ENCODE data around the gene FAM120B. TPM values are rescaled to one million over a fixed set of nuclear protein-coding genes. Genes with fewer than 3 reads are reported as not detected.

Gene FAM120B
- total RNA-seq, 1 donor = 14.8 TPM

- DNase-seq (ENCODE audit: low read depth in 2 of 3, low spot score in 2 of 3) = no peak
These were observed 129.2 kb downstream of the FAM120B start for GRCh38 chr6:170435766-170436165.

- DNase-seq (ENCODE audit: low read depth in 2 of 3, low spot score in 2 of 3) = no peak
These were observed 129.8 kb downstream of the FAM120B start for GRCh38 chr6:170436209-170436809.

GRCh38 chr6:170437719-170438401 lies 131.3 kb downstream of the FAM120B start:
- no peak for DNase-seq (ENCODE audit: low read depth in 2 of 3, low spot score in 2 of 3)

- peak in 2 of 3 donors; percentile 83 to 90 for DNase-seq (ENCODE audit: low read depth in 2 of 3, low spot score in 2 of 3)
These were observed 131.8 kb downstream of the FAM120B start for GRCh38 chr6:170438402-170438753.

- DNase-seq (ENCODE audit: low read depth in 2 of 3, low spot score in 2 of 3) = no peak
These were observed 132.3 kb downstream of the FAM120B start for GRCh38 chr6:170438861-170439260.

DNA sequence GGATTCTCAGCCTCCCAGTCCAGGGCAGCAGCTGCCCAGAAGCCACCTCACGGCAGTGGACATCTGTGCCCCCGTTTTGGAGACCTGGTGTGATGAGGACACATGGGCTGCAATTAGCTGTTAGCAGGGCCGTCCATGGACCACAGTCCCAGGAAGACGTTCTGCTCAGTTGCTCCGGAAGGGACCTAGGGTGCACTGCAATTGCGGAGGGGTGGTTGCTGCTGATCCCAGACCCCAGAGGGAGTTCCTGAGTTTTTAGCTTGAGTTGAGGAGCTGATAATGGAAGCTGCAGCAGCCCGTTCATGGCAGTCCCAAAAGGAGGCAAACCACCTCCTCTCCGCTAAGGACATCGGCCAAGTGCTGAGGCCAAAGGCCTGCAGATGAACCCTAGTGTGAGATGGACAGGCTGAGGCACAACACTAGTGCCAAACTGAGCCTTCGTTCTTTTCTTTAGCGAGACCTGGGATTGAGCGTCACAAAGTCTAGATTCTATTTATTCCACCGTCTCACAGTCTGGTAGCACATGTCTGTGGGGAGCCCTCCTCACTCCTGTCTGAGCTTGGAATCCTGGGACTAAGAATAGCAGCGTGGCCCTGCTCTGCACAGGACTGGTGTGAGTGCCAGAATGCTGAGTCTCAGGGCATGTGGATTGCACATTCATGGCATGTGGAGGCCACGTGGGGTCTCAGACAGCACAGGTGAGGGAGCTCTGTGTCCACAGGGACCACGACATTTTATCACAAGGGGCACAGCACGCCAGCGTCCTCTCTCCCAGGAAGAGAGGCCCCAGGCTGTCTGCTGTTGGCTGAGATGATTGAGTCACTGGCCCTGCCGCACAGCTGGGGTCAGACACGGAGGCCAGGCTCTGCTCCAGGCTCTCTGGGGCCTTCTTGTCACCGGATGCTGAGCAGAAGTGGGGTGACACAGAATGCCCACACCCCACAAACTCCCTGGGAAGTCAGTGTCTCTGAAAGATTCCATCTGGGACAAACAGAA lies 133.1 kb downstream of the FAM120B start:
- no peak for DNase-seq (ENCODE audit: low read depth in 2 of 3, low spot score in 2 of 3)

GRCh38 chr6:170440437-170440836 lies 133.9 kb downstream of the FAM120B start:
- no peak for DNase-seq (ENCODE audit: low read depth in 2 of 3, low spot score in 2 of 3)

DNA sequence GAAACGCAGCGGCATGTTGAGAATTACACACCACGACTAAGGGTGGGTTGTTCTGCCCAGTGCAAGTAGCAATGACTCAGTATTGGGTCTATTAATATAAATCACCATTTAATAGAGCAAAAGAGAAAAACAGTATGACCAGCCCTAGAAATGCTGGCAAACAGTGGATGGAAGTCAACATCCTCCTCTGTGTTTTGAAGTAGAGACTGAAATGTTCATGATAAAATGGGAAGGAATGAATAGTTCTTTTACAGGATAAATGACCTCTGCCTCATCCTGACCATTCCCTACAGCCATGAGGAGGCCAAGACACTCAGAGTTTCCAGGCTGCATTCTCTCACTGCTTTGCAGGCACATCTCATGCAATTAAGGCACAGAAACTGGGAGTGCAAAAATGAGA lies 134.8 kb downstream of the FAM120B start:
- no peak for DNase-seq (ENCODE audit: low read depth in 2 of 3, low spot score in 2 of 3)

DNA sequence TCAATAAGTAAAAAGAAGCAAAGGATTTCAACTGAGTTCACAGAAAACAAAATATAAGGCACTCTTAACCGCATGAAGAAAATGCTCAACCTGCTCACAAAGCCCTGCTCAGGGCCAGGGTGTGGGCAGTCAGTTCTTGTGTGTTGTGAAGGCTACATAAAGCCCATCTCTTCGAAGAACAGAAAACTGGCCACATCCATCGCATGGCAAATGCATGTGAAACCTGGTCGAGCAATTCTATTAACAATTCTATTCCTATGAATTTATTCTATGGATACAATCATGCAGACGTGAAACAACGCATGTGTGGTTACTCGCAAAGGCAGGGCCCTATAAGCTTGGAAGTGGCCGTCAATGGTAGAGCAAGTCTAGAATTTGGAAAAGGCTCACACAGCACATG lies 136.0 kb downstream of the FAM120B start:
- no peak for DNase-seq (ENCODE audit: low read depth in 2 of 3, low spot score in 2 of 3)

DNA sequence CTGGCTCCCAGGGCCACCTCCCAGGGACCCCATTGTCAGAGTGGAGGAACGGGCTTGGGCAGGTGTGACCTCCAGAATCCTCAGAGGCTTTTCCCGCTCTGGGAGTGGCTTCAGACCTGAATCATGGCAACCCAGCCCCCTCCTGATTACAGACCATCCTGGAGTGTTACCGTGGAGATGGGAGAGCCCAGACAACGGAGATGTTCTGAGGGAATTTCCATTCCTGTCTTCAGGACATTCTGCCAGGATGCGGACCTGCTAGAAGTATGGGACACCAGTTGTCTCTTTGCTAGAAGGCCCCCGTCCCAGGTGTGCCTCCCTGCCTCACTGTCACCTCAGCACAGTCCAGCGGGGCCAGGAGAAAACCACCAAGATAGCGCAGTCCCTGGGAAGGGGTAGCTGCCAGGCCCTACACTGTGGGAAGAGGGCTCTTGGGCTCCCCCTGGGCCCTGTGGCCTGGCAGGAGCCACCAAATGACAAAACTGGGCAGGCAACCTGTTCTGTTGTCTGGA lies 136.6 kb downstream of the FAM120B start:
- no peak for DNase-seq (ENCODE audit: low read depth in 2 of 3, low spot score in 2 of 3)

- no peak for DNase-seq (ENCODE audit: low read depth in 2 of 3, low spot score in 2 of 3)
These were observed 137.6 kb downstream of the FAM120B start for GRCh38 chr6:170444056-170444591.

DNA sequence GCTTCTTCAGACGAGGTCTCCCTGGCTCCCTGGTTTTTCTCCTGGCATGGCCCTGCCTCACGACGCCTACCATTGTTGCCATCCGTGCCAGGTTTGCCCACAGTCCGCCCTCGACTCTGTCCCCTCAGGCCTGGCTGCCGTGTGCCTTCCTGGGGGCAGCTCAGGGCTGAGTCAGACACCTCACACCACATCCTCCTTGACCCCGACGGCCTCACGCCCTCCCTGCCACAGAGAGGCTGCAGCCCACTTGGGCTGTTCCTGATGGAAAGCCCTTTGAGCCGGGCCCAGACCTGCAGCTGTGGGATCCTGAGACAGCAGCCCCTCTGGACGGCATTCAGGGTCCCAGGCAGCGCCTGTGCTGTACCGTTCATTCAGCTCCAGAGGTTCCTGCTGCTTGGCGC lies 138.3 kb downstream of the FAM120B start:
- no peak for DNase-seq (ENCODE audit: low read depth in 2 of 3, low spot score in 2 of 3)

DNA sequence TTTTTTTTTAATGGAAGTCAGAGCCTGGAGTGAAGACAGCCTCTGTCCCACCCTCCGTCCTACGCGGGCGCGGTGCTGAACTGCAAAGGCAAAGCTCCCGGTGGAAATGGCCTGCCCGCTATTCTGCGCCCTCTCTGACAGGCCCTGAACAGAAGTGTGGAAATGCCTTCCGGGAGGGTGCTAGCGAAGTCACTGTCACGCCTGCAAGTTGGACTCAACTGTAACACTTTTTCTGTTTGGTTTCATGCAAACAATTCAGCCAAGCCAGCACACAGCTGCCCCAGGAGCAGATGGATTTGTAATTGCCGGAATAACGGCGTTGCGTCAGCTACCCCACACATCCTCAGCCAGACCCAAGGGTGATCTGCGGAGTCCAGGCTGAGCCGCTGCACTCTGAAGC lies 138.9 kb downstream of the FAM120B start:
- DNase-seq (ENCODE audit: low read depth in 2 of 3, low spot score in 2 of 3) = no peak

- no peak for DNase-seq (ENCODE audit: low read depth in 2 of 3, low spot score in 2 of 3)
These were observed 139.4 kb downstream of the FAM120B start for GRCh38 chr6:170445971-170446370.

DNA sequence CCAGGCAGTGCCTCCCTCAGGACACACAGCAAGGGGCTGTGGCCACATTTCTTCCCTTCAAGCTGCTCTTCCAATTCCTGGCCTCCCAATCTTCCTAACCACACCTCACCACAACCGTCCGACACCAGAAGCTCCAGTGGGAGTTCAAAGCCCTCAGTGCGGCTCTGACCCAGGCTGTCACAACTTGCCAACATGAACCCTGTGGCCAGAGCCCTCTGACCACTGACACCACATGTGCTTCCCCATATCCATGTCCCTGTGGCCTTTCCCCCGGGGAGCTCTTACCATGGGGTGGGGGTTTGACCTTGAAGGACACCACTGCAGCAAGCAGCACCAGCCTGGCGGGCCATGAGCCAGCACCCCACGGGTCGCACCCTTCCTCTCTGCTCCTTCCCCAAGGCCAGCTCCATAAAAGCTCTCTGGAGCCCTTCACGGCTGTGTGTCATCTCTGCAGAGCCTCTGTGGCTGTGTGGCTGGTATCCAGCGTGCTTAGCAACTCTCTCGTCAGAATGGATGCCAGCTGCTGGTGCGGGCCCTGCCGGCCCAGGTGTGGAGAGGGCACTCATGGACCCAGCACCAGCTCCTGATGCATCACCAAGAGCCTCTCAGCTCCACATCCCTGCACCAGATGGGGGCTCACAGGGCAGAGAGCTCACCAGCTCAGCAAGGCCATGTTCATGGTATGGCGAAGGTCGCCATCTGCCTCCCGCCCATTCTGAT lies 140.4 kb downstream of the FAM120B start:
- DNase-seq (ENCODE audit: low read depth in 2 of 3, low spot score in 2 of 3) = no peak

DNA sequence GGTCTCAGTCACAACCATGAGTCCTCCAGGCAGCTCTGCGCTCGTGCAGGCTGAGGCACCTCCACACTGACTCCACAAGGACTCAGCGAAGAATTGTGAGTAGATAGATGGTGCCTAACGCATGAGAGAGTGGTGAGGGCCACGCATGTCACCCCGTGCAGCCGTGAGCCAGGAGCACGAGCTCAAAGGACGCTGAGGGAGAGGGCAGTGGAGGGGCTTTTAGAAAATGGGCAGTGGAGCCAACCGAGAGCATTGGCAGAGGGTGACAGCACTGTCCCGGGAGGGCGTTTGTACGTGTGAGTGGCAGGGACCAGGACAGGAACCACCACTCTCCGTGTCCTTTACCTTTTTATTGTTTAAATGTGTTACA lies 141.0 kb downstream of the FAM120B start:
- DNase-seq (ENCODE audit: low read depth in 2 of 3, low spot score in 2 of 3) = no peak

GRCh38 chr6:170448317-170448716 lies 141.8 kb downstream of the FAM120B start:
- DNase-seq (ENCODE audit: low read depth in 2 of 3, low spot score in 2 of 3) = no peak

DNA sequence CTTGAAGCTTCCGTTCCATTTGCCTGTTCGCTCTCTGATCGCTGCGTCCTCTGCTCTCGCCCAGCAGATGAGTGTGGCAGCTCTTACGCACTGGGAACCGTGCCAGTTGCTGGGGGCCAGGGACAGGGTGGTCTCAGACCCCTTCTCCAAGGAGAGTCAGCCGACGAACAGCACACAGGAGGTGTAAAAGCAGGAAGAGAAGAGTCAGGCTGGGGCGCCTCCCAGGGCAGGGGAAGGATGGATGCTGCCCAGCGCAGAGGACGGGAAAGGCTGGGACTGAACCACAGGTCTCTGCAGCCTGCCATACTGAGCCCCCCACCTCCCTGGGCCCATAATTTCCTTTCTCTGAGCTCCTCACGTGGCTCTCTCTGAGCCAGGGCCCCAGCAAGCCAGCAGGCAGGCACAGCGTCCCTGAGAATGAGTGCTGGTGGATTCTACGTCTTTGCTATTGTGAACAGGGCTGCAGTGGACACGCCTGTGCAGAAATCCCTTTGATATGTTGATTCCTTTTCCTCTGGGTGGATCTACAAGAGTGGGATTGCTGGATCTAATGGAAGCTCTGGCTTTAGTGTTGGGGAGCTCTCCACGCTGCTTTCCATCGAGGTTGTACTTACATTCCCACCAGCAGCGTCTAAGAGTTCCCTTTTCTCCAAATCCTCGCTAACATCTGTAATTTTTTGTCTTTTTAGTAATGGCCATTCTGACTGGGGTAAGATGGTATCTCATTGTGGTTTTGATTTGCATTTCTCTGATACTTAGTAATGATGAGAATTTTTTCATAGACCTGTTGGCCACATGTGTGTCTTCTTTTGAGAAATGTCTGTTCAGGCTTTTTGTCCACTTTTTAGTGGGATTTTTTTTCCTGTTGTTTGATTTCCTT lies 142.4 kb downstream of the FAM120B start:
- DNase-seq (ENCODE audit: low read depth in 2 of 3, low spot score in 2 of 3) = no peak
